Measurements from ENCODE around the gene NOL9. TPM values are rescaled to one million over a fixed set of nuclear protein-coding genes. Genes with fewer than 3 reads are reported as not detected.
"Not testable (repeated sequence)": the region's sequence is repeated elsewhere in the genome, so short reads cannot be mapped to it uniquely, and the experiment has no call there.

Gene NOL9
- polyA plus RNA-seq, 3 donors: 2.8 to 5.8 (median 5.2) TPM

- H3K27ac ChIP-seq (ENCODE audit: low read depth, low read length): no peak overlapping the region
- 73 to 79% (median 76%) methylated on average over 27 of the region's 27 CpGs for WGBS, 3 donors
Observed at GRCh38 chr1:6500544-6501278, 53.6 kb downstream of the NOL9 start.

- 64 to 86% (median 73%) methylated on average over 4 of the region's 4 CpGs for WGBS, 3 donors
- H3K27ac ChIP-seq (ENCODE audit: low read depth, low read length): no peak overlapping the region
Observed at GRCh38 chr1:6499296-6499695, 55.0 kb downstream of the NOL9 start.

GRCh38 chr1:6498576-6499111, 55.7 kb downstream of the NOL9 start:
- 53 to 68% (median 64%) methylated on average over 12 to 13 of the region's 13 CpGs for WGBS, 3 donors

GRCh38 chr1:6497867-6498575, 56.3 kb downstream of the NOL9 start:
- 32 to 54% (median 44%) methylated on average over 20 of the region's 20 CpGs for WGBS, 3 donors

More at GRCh38 chr1:6498576-6499111, 55.7 kb downstream of the NOL9 start:
- no peak overlapping the region for H3K27ac ChIP-seq (ENCODE audit: low read depth, low read length)

GRCh38 chr1:6497215-6497866, 57.0 kb downstream of the NOL9 start:
- no peak overlapping the region for H3K27ac ChIP-seq (ENCODE audit: low read depth, low read length)
- 1% methylated on average over 33 to 62 of the region's 74 CpGs for WGBS, 3 donors

More at GRCh38 chr1:6497867-6498575, 56.3 kb downstream of the NOL9 start:
- H3K27ac ChIP-seq (ENCODE audit: low read depth, low read length): no peak overlapping the region

- H3K27ac ChIP-seq (ENCODE audit: low read depth, low read length): no peak overlapping the region
- 4 to 14% (median 5%) methylated on average over 7 to 17 of the region's 21 CpGs for WGBS, 3 donors
Observed at GRCh38 chr1:6496890-6497214, 57.5 kb downstream of the NOL9 start.

- WGBS, 3 donors: 33 to 43% (median 37%) methylated on average over 13 of the region's 13 CpGs
- H3K27ac ChIP-seq (ENCODE audit: low read depth, low read length): no peak overlapping the region
Observed at GRCh38 chr1:6496365-6496721, 58.0 kb downstream of the NOL9 start.

- H3K27ac ChIP-seq (ENCODE audit: low read depth, low read length): no peak overlapping the region
- whole genome bisulfite sequencing, 3 donors: 76 to 86% (median 77%) methylated on average over 14 of the region's 14 CpGs
Observed at GRCh38 chr1:6495540-6496364, 58.6 kb downstream of the NOL9 start.

- 43 to 55% (median 43%) methylated on average over 13 of the region's 13 CpGs for WGBS, 3 donors
Observed at GRCh38 chr1:6495041-6495441, 59.3 kb downstream of the NOL9 start.

GRCh38 chr1:6494627-6495026, 59.7 kb downstream of the NOL9 start:
- 78 to 85% (median 82%) methylated on average over 4 of the region's 4 CpGs for WGBS, 3 donors

More at GRCh38 chr1:6495041-6495441, 59.3 kb downstream of the NOL9 start:
- H3K27ac ChIP-seq (ENCODE audit: low read depth, low read length): no peak overlapping the region

GRCh38 chr1:6493834-6494223, 60.5 kb downstream of the NOL9 start:
- 82 to 95% (median 84%) methylated on average over 4 of the region's 4 CpGs for WGBS, 3 donors
- H3K27ac ChIP-seq (ENCODE audit: low read depth, low read length): not testable (repeated sequence)

More at GRCh38 chr1:6494627-6495026, 59.7 kb downstream of the NOL9 start:
- H3K27ac ChIP-seq (ENCODE audit: low read depth, low read length): no peak overlapping the region

- H3K27ac ChIP-seq (ENCODE audit: low read depth, low read length): no peak overlapping the region
- WGBS, 3 donors: 61 to 71% (median 65%) methylated on average over 10 of the region's 10 CpGs
Observed at GRCh38 chr1:6491966-6492365, 62.3 kb downstream of the NOL9 start.

GRCh38 chr1:6491480-6491962, 62.8 kb downstream of the NOL9 start, which contains the start of gene PLEKHG5:
TSS of gene PLEKHG5 (minus strand) at chr1:6491667. CDS start at chr1:6477571, 14,096 bp downstream.
- 64 to 79% (median 65%) methylated on average over 6 of the region's 6 CpGs for WGBS, 3 donors
- no peak within 1 kb of the TSS for H3K27ac ChIP-seq (ENCODE audit: low read depth, low read length)

- H3K27ac ChIP-seq (ENCODE audit: low read depth, low read length): no peak overlapping the region
- 19 to 43% (median 40%) methylated on average over 6 of the region's 6 CpGs for WGBS, 3 donors
Observed at GRCh38 chr1:6491081-6491449, 63.2 kb downstream of the NOL9 start.

- no peak overlapping the region for H3K27ac ChIP-seq (ENCODE audit: low read depth, low read length)
Observed at GRCh38 chr1:6490181-6491080, 63.9 kb downstream of the NOL9 start.

GRCh38 chr1:6489799-6490180, 64.5 kb downstream of the NOL9 start:
- H3K27ac ChIP-seq (ENCODE audit: low read depth, low read length): no peak overlapping the region
- WGBS, 3 donors: 12 to 19% (median 13%) methylated on average over 13 to 21 of the region's 21 CpGs

More at GRCh38 chr1:6490181-6491080, 63.9 kb downstream of the NOL9 start:
- 0 to 1% (median 1%) methylated on average over 65 to 70 of the region's 70 CpGs for WGBS, 3 donors

GRCh38 chr1:6489383-6489765, 64.9 kb downstream of the NOL9 start:
- 70 to 79% (median 77%) methylated on average over 9 of the region's 9 CpGs for WGBS, 3 donors
- H3K27ac ChIP-seq (ENCODE audit: low read depth, low read length): no peak overlapping the region

Data from adipose tissue (tissue), 3 donors.